ENCODE measurements around the gene CAMK4. TPM values are rescaled to one million over a fixed set of nuclear protein-coding genes. Genes with fewer than 3 reads are reported as not detected.
A peak's percentile ranks its signal among the peaks of the same experiment; 100 is the strongest.

The CAMK4 gene
- total RNA-seq, 4 donors from 2014 or later = 3.5 to 38.8 (median 6.2) TPM

- Histone ChIP-seq H3K27ac (no peak overlapping the region), H3K36me3 (peaks cover 0 to 25% (median 0%) of the 10 kb centered on the region in 3 donors), H3K4me1 (no peaks in the 10 kb centered on the region), H3K4me3 (no peak overlapping the region), H3K27me3 (no peaks in the 10 kb centered on the region), H3K9me3 (no peaks in the 10 kb centered on the region)
- TF ChIP-seq, protein P1, sequence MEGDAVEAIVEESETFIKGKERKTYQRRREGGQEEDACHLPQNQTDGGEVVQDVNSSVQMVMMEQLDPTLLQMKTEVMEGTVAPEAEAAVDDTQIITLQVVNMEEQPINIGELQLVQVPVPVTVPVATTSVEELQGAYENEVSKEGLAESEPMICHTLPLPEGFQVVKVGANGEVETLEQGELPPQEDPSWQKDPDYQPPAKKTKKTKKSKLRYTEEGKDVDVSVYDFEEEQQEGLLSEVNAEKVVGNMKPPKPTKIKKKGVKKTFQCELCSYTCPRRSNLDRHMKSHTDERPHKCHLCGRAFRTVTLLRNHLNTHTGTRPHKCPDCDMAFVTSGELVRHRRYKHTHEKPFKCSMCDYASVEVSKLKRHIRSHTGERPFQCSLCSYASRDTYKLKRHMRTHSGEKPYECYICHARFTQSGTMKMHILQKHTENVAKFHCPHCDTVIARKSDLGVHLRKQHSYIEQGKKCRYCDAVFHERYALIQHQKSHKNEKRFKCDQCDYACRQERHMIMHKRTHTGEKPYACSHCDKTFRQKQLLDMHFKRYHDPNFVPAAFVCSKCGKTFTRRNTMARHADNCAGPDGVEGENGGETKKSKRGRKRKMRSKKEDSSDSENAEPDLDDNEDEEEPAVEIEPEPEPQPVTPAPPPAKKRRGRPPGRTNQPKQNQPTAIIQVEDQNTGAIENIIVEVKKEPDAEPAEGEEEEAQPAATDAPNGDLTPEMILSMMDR (IDR thresholded peaks at IDR 0.05) = no peak
- TF ChIP-seq POLR2A (IDR thresholded peaks at IDR 0.05) = no peak
- no peak for DNase-seq
These were observed 280.9 kb downstream of the CAMK4 start for GRCh38 chr5:111505096-111505495.

GRCh38 chr5:111507276-111507675 lies 283.1 kb downstream of the CAMK4 start:
- no peak overlapping the region for H3K27ac ChIP-seq
- H3K36me3 ChIP-seq = peaks cover 0 to 6% (median 0%) of the 10 kb centered on the region in 3 donors
- no peak overlapping the region for H3K4me3 ChIP-seq
- no peak for DNase-seq
- no peaks in the 10 kb centered on the region for H3K9me3 ChIP-seq
- H3K4me1 ChIP-seq = no peaks in the 10 kb centered on the region
- TF ChIP-seq, protein P1 (IDR thresholded peaks at IDR 0.05) = no peak
- TF ChIP-seq POLR2A (IDR thresholded peaks at IDR 0.05) = no peak
- H3K27me3 ChIP-seq = no peaks in the 10 kb centered on the region

GRCh38 chr5:111509119-111509518 lies 284.9 kb downstream of the CAMK4 start:
- Histone ChIP-seq H3K9me3 (no peaks in the 10 kb centered on the region), H3K4me3 (peak overlapping the region in 2 of 4 donors; percentile 9 to 92), H3K36me3 (peaks cover 0 to 3% (median 0%) of the 10 kb centered on the region in 3 donors), H3K27me3 (no peaks in the 10 kb centered on the region), H3K4me1 (no peaks in the 10 kb centered on the region), H3K27ac (peak overlapping the region in 2 of 4 donors; percentile 26 to 47)
- no peak for TF ChIP-seq POLR2A (IDR thresholded peaks at IDR 0.05)
- TF ChIP-seq, protein P1 (IDR thresholded peaks at IDR 0.05) = no peak
- no peak for DNase-seq

- no peak for TF ChIP-seq POLR2A (IDR thresholded peaks at IDR 0.05)
- TF ChIP-seq, protein P1 (IDR thresholded peaks at IDR 0.05) = no peak
- H3K4me3 ChIP-seq = peak overlapping the region; percentile 70 to 92 (median 78)
- H3K9me3 ChIP-seq = no peaks in the 10 kb centered on the region
- H3K27me3 ChIP-seq = no peaks in the 10 kb centered on the region
- peak overlapping the region; percentile 84 to 95 (median 90) for H3K27ac ChIP-seq
- DNase-seq = no peak
- no peaks in the 10 kb centered on the region for H3K36me3 ChIP-seq
- no peaks in the 10 kb centered on the region for H3K4me1 ChIP-seq
These were observed 287.1 kb downstream of the CAMK4 start for GRCh38 chr5:111511174-111511830.

DNA sequence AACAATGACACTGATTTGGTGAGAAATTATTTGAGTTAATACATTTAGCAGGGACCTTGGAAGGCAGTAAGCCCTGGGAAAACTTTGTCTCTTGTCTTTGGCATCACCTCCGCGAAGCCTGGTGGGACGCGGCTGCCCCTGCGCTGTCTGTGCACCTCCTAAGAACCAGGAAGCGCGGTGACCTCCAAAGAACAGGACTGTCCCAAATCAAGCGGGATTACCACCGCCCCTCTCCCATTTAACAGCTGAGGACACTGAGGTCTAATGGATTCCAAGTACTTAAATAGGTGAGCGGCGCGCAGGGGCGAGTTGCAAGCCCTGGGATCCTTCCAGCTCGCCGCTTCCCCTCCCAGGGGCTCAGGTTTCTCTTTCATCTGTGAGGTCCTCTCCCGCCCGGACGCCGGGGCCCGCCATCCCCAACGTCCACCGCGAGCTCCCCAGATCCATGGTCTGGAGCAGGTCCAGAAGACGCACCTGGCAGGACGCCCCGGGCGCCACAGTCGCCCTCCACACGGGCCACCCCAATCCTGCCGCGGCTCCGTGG lies 287.7 kb downstream of the CAMK4 start:
- TF ChIP-seq, protein P1 (IDR thresholded peaks at IDR 0.05) = no peak
- no peak for TF ChIP-seq POLR2A (IDR thresholded peaks at IDR 0.05)
- no peak for DNase-seq

More for the DNA sequence above, 287.7 kb downstream of the CAMK4 start:
- Histone ChIP-seq H3K4me1 (no peaks in the 10 kb centered on the region), H3K27ac (peak overlapping the region; percentile 84 to 95 (median 90)), H3K4me3 (peak overlapping the region; percentile 70 to 92 (median 78)), H3K9me3 (no peaks in the 10 kb centered on the region), H3K27me3 (no peaks in the 10 kb centered on the region), H3K36me3 (no peaks in the 10 kb centered on the region)
